ENCODE data around the gene C1orf198. TPM values are rescaled to one million over a fixed set of nuclear protein-coding genes. Genes with fewer than 3 reads are reported as not detected.

C1orf198 gene
- total and polyA plus RNA-seq, 12 donors: 26.0 to 66.0 (median 42.9) TPM

DNA sequence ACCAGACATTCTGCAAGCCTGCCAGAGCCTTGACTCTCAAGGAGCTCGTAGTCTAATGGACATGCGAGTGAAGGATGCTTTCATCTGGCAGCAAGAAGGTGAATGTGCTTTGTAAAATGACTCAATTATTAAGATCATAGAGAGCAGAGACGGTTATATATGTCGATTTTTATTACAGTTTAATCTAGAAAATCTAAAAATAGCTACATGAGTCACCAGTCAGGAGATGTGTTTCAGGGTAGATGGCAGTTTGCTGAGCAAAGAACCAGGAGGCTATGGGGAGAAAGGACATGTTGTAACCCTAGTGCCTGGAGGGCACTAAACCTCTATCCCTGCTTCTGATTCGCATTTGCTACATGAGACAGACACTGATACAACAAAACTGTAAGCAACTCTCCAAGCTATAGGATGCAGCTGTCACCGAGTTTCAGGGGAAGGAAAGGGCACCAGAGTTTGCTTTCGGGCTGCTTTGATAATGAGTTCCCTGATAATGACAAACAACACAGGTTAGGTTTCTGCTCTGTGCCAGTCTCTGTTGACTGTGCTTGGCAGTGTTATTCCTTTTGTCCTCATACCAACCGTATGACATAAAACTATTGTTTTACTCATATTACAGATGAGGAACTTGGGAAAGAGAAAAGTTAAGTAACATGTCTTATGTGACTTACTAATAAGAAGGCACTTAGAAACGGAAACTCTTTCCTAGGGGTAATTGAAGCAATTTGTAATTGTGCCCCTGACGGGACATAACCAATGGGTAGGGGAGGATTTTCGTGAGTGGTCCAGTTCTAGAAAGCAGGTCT, 43.2 kb downstream of the C1orf198 start:
- DNase-seq (no peak), ATAC-seq (peak in 7 of 8 donors; percentile 51 to 81 (median 71))
- Histone ChIP-seq H3K36me3 (no peaks in the 10 kb centered on the region), H3K4me3 (no peak overlapping the region), H3K27me3 (no peaks in the 10 kb centered on the region), H3K4me1 (peaks cover 20 to 89% (median 66%) of the 10 kb centered on the region in 9 donors), H3K27ac (peak overlapping the region; percentile 75 to 93 (median 86)), H3K9me3 (no peaks in the 10 kb centered on the region)
- intact Hi-C loops (cut with DNase I): loop anchor here in 4 of 10 donors (2.0 to 5.0 kb wide), 2 partner anchors 42 kb away; partner anchors contain the start of gene C1orf198 (in 3 of the 4)
- 39 to 49% methylated on average over 11 of the region's 11 CpGs for WGBS, 2 donors
- no peak for TF ChIP-seq CTCF (IDR thresholded peaks at IDR 0.05)

DNA sequence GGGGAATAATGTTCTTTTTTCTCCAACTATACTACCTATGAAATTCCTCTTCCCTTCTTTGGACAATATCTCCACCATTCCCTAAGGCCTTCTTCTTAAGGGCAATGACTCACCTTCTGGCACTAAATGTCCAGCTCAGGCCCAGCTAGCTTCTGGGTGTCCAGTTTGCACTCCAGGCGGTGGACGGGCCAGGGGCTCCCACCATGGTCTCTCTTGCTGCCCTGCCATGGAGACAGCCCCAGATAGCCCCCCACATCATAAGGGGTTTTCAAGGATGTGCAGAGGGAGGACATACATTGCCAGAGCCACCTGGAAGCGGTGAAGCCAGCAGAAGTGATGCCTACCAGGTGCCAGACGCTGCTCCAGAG, 43.8 kb downstream of the C1orf198 start:
- peak in 5 of 8 donors; percentile 4 to 23 (median 7) for ATAC-seq
- DNase-seq: no peak
- H3K27me3 ChIP-seq: no peaks in the 10 kb centered on the region
- TF ChIP-seq CTCF (IDR thresholded peaks at IDR 0.05): no peak
- intact Hi-C loops (cut with DNase I): loop anchor here in 2 of 10 donors (2.0 to 5.0 kb wide), 2 partner anchors 42 to 43 kb away; partner anchors contain the start of gene C1orf198 (in 1 of the 2)
- H3K27ac ChIP-seq: peak overlapping the region; percentile 75 to 93 (median 86)
- peaks cover 20 to 90% (median 66%) of the 10 kb centered on the region in 9 donors for H3K4me1 ChIP-seq
- WGBS, 2 donors: 68 to 72% methylated on average over 4 of the region's 4 CpGs
- no peaks in the 10 kb centered on the region for H3K36me3 ChIP-seq
- H3K4me3 ChIP-seq: no peak overlapping the region
- no peaks in the 10 kb centered on the region for H3K9me3 ChIP-seq

DNA sequence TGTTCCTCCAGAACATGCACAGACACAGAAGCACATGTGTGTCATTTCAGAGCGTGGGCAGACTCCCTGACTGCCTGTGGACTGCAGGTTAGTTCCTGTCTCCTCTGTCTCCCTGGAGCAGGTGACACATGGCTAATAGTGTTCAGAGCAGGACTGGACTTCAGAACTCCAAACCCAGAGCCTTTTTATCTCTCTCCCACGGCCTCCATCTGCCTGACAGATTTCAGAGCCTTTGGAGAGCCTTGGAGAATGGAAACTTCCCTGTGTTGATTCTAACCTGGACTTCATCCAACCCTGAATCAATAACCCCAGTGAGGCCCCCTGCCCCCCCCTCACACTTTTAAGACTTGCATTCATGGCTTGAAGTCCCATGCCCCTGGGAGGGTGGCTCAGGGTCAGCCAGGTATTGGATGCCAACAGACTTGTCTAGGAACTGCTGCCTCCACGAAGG, 44.4 kb downstream of the C1orf198 start:
- no peak for DNase-seq
- peak in 1 of 8 donors; percentile 2 for ATAC-seq
- TF ChIP-seq CTCF (IDR thresholded peaks at IDR 0.05): no peak

GRCh38 chr1:230823426-230823825, 44.9 kb downstream of the C1orf198 start:
- H3K9me3 ChIP-seq: no peaks in the 10 kb centered on the region
- no peaks in the 10 kb centered on the region for H3K27me3 ChIP-seq
- peak overlapping the region in 7 of 10 donors; percentile 77 to 93 (median 90) for H3K27ac ChIP-seq
- DNase-seq: peak; percentile 32 to 61
- peak in 7 of 8 donors; percentile 9 to 68 (median 30) for ATAC-seq
- no peaks in the 10 kb centered on the region for H3K36me3 ChIP-seq
- intact Hi-C loops (cut with DNase I): loop anchor here in 1 of 10 donors (5.0 kb wide), 1 partner anchor 44 kb away; the partner anchor contains the start of gene C1orf198
- WGBS, 2 donors: 33 to 55% methylated on average over 6 of the region's 6 CpGs
- H3K4me1 ChIP-seq: peaks cover 20 to 88% (median 64%) of the 10 kb centered on the region in 9 donors
- no peak overlapping the region for H3K4me3 ChIP-seq
- TF ChIP-seq CTCF (IDR thresholded peaks at IDR 0.05): no peak

More for the DNA sequence above, 44.4 kb downstream of the C1orf198 start:
- Histone ChIP-seq H3K27ac (peak overlapping the region; percentile 75 to 93 (median 86)), H3K27me3 (no peaks in the 10 kb centered on the region), H3K4me1 (peaks cover 20 to 90% (median 66%) of the 10 kb centered on the region in 9 donors), H3K9me3 (no peaks in the 10 kb centered on the region), H3K36me3 (no peaks in the 10 kb centered on the region), H3K4me3 (no peak overlapping the region)
- WGBS, 2 donors: 44 to 47% methylated on average over 3 of the region's 3 CpGs
- intact Hi-C loops (cut with DNase I): loop anchor here in 2 of 10 donors (2.0 to 5.0 kb wide), 2 partner anchors 43 kb away; partner anchors contain the start of gene C1orf198 (in 1 of the 2)
